ENCODE measurements around the gene C4orf33. TPM values are rescaled to one million over a fixed set of nuclear protein-coding genes. Genes with fewer than 3 reads are reported as not detected.

Gene C4orf33
- total and polyA plus RNA-seq, 4 donors = 8.4 to 26.8 (median 12.4) TPM

- H3K27ac ChIP-seq (ENCODE audit: low read depth in 1 of 2, low read length in 1 of 2) = no peak overlapping the region
- no peaks in the 10 kb centered on the region for H3K9me3 ChIP-seq (ENCODE audit: control insufficient read depth in 4 of 4, insufficient read depth in 3 of 4, low read length in 3 of 4)
- ATAC-seq (ENCODE audit: insufficient read depth, low FRiP score) (no peak), DNase-seq (no peak)
- no peaks in the 10 kb centered on the region for H3K36me3 ChIP-seq (ENCODE audit: control insufficient read depth in 4 of 4, insufficient read depth in 4 of 4, low read length in 4 of 4)
- H3K4me1 ChIP-seq (ENCODE audit: control insufficient read depth in 5 of 5, insufficient read depth in 5 of 5, low read length in 5 of 5) = no peaks in the 10 kb centered on the region
- 52 to 66% methylated on average over 1 of the region's 1 CpG for WGBS, 2 donors
- H3K9ac ChIP-seq (ENCODE audit: insufficient read depth in 1 of 2, low read length in 2 of 2) = no peak overlapping the region
- H3K4me3 ChIP-seq = no peak overlapping the region
- TF ChIP-seq CTCF (IDR thresholded peaks at IDR 0.05; ENCODE audit: control extremely low read depth, extremely low read depth) = no peak
- H3K27me3 ChIP-seq (ENCODE audit: control insufficient read depth in 3 of 3, insufficient read depth in 3 of 3, low read length in 2 of 3) = peaks cover 0 to 4% (median 0%) of the 10 kb centered on the region in 3 donors
Observed at GRCh38 chr4:129149906-129150305, 54.0 kb downstream of the C4orf33 start.

GRCh38 chr4:129152350-129152749, 56.4 kb downstream of the C4orf33 start:
- no peak for ATAC-seq (ENCODE audit: insufficient read depth, low FRiP score)
- H3K9ac ChIP-seq (ENCODE audit: insufficient read depth in 1 of 2, low read length in 2 of 2) = no peak overlapping the region
- WGBS, 2 donors = 69 to 81% methylated on average over 2 of the region's 2 CpGs

GRCh38 chr4:129153700-129154099, 57.7 kb downstream of the C4orf33 start:
- TF ChIP-seq CTCF (IDR thresholded peaks at IDR 0.05; ENCODE audit: control extremely low read depth, extremely low read depth) = no peak
- Histone ChIP-seq H3K4me3 (no peak overlapping the region), H3K27ac (ENCODE audit: low read depth in 1 of 2, low read length in 1 of 2) (no peak overlapping the region), H3K9ac (ENCODE audit: insufficient read depth in 1 of 2, low read length in 2 of 2) (no peak overlapping the region), H3K27me3 (ENCODE audit: control insufficient read depth in 3 of 3, insufficient read depth in 3 of 3, low read length in 2 of 3) (peaks cover 0 to 4% (median 0%) of the 10 kb centered on the region in 3 donors), H3K36me3 (ENCODE audit: control insufficient read depth in 4 of 4, insufficient read depth in 4 of 4, low read length in 4 of 4) (no peaks in the 10 kb centered on the region), H3K4me1 (ENCODE audit: control insufficient read depth in 5 of 5, insufficient read depth in 5 of 5, low read length in 5 of 5) (no peaks in the 10 kb centered on the region), H3K9me3 (ENCODE audit: control insufficient read depth in 4 of 4, insufficient read depth in 3 of 4, low read length in 3 of 4) (no peaks in the 10 kb centered on the region)
- ATAC-seq (ENCODE audit: insufficient read depth, low FRiP score) (no peak), DNase-seq (no peak)
- WGBS, 2 donors = 56 to 93% methylated on average over 1 of the region's 1 CpG

More at GRCh38 chr4:129152350-129152749, 56.4 kb downstream of the C4orf33 start:
- Histone ChIP-seq H3K9me3 (ENCODE audit: control insufficient read depth in 4 of 4, insufficient read depth in 3 of 4, low read length in 3 of 4) (no peaks in the 10 kb centered on the region), H3K27ac (ENCODE audit: low read depth in 1 of 2, low read length in 1 of 2) (no peak overlapping the region), H3K4me3 (no peak overlapping the region), H3K4me1 (ENCODE audit: control insufficient read depth in 5 of 5, insufficient read depth in 5 of 5, low read length in 5 of 5) (no peaks in the 10 kb centered on the region), H3K27me3 (ENCODE audit: control insufficient read depth in 3 of 3, insufficient read depth in 3 of 3, low read length in 2 of 3) (peaks cover 0 to 4% (median 0%) of the 10 kb centered on the region in 3 donors), H3K36me3 (ENCODE audit: control insufficient read depth in 4 of 4, insufficient read depth in 4 of 4, low read length in 4 of 4) (no peaks in the 10 kb centered on the region)
- TF ChIP-seq CTCF (IDR thresholded peaks at IDR 0.05; ENCODE audit: control extremely low read depth, extremely low read depth) = no peak
- DNase-seq = no peak

- DNase-seq (no peak), ATAC-seq (ENCODE audit: insufficient read depth, low FRiP score) (no peak)
- H3K27me3 ChIP-seq (ENCODE audit: control insufficient read depth in 3 of 3, insufficient read depth in 3 of 3, low read length in 2 of 3) = no peaks in the 10 kb centered on the region
- no peaks in the 10 kb centered on the region for H3K36me3 ChIP-seq (ENCODE audit: control insufficient read depth in 4 of 4, insufficient read depth in 4 of 4, low read length in 4 of 4)
- no peak overlapping the region for H3K9ac ChIP-seq (ENCODE audit: insufficient read depth in 1 of 2, low read length in 2 of 2)
- no peak overlapping the region for H3K27ac ChIP-seq (ENCODE audit: low read depth in 1 of 2, low read length in 1 of 2)
- no peak overlapping the region for H3K4me3 ChIP-seq
- H3K9me3 ChIP-seq (ENCODE audit: control insufficient read depth in 4 of 4, insufficient read depth in 3 of 4, low read length in 3 of 4) = no peaks in the 10 kb centered on the region
- no peak for TF ChIP-seq CTCF (IDR thresholded peaks at IDR 0.05; ENCODE audit: control extremely low read depth, extremely low read depth)
- no peaks in the 10 kb centered on the region for H3K4me1 ChIP-seq (ENCODE audit: control insufficient read depth in 5 of 5, insufficient read depth in 5 of 5, low read length in 5 of 5)
Observed at GRCh38 chr4:129162450-129162849, 66.5 kb downstream of the C4orf33 start.
